Medulla oblongata (tissue), 1 donor: ENCODE data around the gene ANK2.

Experiments used
- DNase-seq: peaks from one replicate; pipeline ENCODE4 v3.0.0-alpha.2; 2015; ENCODE audit errors: extremely low spot score

ANK2 gene

DNA sequence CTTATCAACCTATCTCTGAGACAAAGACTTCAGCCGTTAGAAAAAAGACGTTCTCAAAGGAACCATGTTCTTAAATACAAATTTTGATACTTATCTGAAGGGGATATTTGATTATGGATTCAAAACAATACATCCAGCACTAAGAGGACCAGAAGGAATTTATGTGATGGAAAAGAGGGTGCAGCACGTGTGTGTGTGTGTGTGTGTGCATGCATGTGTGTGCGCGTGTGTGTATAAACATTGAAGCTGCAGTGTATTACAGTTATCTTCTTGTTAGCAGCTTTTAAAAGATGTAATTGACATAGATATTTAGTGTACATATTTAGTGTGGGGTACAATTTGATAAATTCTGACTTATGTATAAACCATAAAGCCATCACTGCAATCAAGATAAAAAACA is 44.9 kb downstream of the ANK2 start:
- DNase-seq, result no peak

DNA sequence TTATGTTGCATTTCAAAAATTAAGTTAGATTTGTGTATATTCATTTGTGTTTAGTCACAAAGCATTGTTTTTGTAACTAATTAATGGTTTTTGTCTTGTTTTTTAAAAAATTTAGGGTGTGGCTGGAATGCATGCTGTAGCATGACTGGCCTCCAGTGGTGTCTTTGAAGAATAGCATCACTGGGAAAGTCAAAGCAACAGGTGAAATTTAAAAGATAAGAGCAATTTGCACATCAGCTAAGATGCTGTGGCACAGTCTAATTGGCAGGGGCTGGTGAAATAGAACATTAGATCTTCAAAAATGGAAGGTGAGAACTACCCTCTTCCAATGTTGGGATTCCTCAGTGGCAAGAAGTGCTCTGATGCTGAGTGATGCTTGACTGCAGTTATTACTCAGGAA is 45.3 kb downstream of the ANK2 start:
- DNase-seq, result peak; percentile 60

DNA sequence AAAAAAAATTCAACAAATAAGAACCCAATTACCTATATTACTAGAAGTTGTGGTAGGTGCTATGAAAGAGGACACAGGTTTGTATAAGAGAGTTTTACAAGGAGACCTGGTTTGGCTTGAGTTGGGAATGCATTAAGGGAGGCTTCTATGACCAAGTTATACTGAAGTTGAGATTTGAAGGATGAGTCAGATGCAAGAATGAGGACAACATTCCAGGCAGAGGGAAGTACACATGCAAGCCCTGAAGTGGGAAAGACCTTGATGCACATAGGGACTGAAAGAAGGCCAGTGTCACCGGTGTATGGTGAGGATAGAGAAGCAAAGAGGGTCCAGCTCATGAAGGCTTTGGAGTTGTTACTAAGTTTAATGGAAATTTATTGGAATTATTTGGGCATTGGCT is 52.2 kb downstream of the ANK2 start:
- no peak for DNase-seq

DNA sequence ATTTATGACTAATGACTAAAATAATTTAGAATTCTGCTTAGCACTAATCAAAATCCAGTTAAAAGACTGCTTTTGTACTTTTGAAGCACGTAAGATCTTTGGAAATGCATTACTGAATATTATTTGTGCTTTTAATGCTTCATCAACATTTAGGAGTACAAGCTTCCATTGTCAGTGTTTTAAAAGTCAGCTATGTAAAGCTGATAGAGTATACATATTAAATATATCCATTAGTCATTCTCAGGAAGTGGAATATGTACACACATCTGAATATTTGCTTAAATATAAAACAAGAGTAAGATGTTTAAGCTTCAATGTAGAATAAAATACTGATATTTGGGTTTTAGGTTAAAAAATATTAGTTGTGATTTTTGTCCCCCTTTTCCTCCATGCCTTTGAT is 54.1 kb downstream of the ANK2 start:
- DNase-seq, result no peak

DNA sequence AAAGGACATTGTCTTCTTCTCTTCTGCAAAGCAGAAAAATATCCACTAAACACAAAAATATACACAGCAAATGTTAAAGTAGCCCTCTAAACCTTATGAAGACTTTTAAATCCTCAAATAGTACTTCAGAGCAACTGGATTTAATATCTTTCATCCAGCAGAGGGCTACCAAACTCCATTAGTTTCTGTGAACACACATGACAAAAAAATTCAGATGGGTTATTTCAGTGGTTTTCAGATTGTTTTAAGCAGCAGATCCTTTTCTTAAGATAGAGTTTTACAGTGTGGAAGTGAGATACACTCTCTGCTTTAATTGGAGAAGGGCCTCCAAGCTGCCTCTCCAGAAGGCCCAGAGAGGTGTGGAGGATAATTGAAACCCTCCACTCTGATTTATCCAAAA is 56.7 kb downstream of the ANK2 start:
- peak; percentile 82 for DNase-seq

DNA sequence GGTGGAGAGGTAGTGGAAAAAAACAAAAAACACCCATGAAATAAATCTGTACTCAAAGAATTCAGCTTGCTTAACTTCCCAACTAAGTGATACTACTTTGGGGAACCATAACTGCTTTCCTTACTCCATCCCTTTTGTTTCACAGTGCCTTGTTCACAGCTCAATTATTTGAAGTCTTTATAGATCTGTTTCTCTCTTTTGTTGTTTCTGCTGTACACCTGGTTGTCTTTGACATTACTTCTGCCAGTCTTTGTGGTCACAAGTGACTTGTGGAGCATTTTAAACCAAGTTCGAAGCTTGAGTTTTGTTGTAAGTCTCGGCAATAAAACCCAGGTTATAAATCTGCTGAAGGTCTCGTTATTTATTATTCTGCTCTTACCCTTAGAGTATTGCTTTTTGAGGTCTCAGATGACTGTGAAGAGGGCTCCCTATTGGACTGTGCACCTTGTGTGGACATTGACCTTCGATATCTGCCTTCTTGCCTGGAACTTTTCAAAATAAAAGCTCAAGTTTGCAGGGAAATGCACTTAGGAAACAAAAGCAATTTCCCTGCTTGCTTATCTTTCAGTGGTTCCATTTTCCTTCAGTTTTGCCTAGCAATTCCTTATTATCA is 59.8 kb downstream of the ANK2 start:
- DNase-seq, result no peak

DNA sequence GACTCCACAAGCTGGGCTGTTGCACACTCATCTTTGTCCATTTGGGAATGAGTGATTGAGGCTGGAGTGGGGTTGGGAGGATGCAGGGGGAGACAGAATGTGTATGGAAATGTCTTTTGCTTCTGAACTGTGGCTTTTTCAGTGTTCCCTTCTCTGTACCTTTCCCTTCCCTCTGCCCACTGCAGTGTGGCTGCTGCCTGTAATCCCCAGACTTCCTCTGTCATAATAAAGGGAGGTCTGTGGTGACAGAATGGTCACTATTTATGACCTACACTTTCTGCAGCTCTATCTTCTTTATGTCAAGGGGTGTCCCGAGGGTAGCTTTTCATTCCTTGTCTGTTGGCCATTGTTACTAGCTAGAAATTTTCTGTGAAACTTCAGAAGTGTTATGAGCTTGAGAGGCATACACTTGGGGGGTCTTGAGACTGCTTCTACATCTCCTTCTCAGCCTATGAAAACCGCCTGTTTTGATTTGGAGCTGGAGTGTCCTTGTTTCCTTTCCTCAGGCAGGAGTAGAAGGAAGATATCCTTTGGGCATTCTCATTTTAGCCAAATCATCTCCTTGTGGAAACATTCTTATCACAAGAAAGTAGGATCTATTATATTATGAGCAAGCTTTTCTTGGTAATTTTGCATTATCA is 63.0 kb downstream of the ANK2 start:
- no peak for DNase-seq

DNA sequence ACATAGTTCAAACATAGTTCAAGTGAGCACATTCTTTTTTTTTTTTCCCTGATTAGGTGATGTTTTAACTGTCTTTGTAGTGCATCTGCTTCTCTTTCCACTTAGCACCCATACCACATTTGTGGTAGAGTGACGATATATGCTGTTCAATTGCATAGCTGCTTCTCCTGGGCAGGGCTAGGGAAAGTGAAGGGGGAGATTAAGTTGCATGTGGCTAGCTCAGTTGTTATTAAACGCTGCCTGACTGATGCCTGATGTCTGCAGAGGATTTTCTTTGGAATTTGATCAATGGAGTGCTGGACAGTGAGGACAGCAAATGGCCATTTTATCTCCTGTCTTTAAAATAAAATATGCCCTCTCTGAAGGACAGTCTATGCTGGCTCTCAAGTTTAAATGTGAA is 63.7 kb downstream of the ANK2 start:
- DNase-seq, result no peak

DNA sequence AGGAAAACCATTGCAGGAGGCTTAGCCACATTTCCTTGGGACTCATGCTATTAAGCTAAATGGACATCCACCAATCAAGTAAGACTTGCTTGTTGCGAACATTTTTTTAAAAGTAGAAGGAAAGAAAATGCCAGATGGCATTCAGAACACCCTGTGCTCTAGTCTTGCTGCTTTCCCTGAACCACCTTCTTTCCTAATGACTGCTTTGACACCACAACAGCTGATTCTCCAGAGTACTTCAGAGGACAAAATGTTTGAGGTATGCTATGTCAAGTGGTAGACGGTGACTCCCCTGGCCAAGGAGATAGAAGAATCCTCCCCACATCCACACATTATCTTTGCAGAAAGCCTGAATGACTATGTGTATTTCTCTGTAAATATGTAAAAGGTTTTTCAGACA is 65.4 kb downstream of the ANK2 start:
- no peak for DNase-seq

DNA sequence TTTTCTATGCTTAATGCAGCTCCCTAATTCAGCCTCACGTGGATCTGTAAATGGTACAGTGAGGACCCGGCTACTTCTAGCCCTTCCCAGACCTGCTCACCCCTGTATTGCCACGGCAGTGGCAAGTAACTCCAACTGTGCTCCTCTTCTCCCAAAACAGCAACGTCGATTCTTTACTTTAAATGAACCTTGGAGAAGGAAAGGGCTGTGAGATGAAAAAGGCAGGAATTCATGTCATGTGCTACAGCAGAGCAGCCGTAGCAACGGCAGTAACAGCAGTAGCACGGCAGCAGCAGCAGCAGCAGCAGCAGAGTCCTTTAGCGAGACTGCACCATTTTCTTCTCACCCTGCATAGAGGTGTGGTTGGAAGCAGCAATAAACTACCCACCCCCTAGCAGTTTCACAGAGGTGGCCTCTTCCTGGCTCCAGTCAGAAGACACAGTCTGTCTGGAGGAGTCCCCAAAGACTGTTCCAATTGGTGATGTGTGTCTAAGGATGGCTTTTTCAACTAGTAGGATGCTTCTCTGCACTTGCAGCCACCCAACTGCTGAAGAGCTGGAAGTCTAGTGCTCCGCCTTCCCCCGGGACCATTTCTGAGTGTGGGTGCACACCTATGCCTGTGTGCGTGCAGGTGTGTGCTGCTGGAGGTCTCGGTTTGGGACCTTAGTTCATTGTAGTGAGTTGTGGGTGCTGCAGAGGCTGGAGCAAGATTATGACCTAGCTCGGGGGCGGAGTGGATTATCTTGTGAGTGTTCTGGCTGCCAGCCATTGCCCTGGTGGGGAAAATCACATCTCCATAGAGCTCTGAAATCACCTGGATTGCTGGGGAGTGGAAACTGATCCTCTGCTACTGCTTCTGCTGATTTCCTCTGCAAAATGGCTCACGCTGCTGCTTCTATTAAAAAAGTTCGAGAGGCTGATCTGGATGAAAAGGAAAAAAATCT is 67.2 kb downstream of the ANK2 start:
- DNase-seq, result peak; percentile 30

DNA sequence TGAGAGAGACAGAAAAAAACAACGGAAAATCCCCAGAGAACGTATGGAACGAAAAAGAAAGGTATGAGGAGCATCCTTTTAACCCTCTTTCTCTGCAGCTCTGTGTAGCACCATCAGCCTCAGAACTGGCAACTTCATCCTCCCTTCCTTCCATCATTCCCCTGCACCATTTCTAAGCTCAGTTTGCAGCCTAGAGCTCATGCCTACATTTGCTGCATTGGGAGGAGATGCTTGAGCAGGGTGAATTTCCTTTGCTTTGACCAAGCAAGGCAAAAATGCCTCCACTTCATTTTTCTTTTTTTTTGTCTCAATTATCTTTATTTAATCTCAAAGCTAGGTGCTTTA is 67.9 kb downstream of the ANK2 start:
- no peak for DNase-seq

DNA sequence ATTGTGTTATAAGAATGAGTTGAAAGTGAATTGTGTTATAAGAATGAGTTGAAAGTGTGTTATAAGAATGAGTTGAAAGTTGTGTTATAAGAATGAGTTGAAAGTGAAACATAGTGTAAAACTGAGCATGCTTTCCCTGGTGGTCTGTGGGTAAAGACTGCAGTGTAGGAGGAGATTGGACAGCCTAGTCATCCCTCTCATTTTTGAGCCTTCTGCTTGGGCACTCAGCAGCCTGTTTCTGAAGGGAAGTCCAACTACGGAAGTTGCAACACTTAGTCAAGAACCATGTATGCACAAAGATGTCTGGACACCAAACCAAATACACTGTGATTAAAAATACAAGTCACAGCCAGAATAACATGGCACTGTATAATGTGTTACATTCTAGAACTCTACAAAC is 72.6 kb downstream of the ANK2 start:
- no peak for DNase-seq

DNA sequence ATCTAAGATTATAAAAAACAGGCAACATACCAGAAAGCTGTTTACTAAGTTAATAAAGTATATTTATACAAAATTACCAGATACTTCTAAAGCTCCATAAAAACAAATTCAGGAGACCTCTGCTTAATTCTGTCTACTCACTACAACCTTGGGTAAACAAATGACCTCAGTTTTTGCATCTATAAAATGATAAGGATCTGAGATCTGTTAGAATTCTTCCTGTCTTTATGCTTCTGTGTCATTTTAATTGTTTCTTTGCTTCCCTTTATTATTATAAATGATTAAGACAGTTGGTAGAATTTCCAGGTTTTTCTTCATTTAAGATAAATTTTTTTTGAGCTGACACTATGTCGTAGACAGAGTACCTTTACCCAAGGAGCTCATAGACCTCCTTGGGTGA is 76.0 kb downstream of the ANK2 start:
- no peak for DNase-seq

DNA sequence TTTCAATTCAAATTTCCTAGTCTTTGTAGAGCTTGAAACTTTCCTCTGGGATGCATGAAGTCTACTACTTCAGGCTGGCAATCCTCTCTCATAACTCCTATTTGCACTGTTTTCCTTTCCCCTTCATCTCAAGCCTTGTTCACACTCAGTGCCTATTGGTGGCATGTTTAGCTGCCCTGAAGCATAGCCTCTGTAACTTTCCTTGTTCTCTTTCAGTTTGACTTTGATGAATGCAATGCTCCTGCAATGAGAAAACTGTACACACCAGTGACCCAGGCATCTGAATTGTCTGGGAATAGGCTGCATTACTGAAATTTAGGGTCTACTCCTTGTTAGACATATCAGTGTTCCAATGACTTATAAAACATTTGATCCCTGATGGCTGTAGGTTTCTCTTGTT is 81.7 kb downstream of the ANK2 start:
- peak; percentile 24 for DNase-seq

DNA sequence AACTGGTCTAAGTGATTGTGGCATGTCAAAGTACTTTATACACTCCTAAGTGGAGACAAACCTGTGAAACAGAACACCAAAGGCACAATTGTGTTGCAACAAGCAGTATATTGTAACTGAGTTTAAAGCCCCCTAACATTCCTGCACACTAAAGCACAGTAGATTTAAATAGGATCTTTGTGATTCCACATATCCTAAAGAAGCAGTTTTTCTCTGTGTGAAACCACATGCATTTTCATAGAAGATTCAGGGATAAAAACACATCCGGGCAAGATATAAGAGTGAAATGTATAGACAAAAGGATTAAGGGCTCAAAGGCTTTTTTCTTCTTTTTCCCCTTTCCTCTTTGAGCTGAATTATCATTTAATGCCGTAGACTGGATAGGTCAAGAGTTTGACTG is 82.2 kb downstream of the ANK2 start:
- DNase-seq, result no peak

DNA sequence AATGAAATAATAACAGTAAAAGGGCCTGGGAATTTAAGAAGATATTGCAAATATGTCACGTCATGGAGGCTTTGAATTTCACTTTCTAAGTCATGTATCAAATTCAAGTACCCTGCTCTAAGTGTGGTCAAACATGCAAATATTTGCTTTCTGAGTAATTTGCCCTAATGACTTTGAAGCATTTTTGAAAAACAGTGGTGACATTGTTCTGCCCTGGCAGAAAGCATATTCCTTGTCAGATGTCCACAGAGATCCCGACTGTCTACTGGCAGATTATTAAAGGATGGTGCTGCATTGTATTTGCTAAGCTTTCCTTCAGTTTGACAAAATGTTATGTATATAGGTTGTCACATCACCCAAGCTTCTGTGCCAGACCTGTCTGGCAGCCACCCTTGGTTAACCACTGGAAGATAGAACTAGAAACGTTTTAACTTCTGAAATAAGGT is 92.5 kb downstream of the ANK2 start:
- DNase-seq, result peak; percentile 73

DNA sequence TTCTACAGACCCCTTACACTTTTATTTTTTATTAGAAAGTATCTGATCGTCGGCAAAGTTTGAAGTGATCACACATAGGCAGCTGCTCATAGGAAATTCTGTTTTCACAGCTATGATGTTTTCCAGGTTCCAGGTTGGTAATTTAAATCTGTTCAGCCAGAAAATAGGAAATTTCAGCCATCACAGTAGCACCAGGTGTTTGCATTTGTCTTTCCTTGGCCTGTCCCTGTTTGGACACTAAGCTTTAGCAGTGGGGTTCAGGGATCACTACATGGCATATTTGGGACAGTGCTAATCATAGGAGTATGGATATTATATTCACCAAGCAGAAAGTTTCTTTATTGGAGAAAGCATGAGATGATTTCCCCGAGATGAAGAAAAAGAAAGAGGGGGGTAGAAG is 92.9 kb downstream of the ANK2 start:
- no peak for DNase-seq

DNA sequence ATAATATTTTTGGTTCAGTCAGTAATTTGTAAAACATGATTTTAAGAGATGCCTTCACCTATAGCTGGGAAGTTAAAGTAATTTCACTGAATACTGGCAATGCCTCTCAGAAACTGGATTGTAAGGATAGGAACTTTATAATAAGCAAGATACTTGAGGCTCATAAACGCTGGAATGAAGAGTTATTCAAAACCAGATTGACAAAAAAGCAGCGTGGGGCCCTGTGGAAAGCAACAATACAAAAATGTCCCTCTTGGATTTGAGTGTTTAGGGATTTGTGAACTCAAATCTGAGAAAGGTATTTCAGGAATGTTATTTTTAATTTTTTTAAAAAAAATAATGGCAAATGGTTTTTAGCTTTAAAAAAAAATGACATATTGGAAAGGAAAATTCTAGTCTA is 94.6 kb downstream of the ANK2 start:
- no peak for DNase-seq

DNA sequence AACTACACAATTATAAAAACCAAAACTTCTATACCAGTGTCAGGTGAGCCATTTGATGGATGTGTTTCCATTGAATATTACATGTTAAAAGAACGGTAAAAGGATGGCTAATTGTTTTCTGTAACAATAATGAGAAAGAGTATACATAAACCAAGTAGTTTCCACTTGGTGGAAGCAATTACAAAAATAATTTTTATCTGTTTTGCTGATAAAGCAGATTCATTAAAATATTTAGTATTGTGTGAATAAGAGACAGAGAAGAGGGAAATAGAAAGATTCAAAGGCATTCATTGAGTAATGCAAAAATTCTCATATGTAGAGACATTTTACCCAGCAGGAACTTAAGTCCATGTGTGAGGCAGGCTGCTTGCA is 95.7 kb downstream of the ANK2 start:
- DNase-seq, result no peak

DNA sequence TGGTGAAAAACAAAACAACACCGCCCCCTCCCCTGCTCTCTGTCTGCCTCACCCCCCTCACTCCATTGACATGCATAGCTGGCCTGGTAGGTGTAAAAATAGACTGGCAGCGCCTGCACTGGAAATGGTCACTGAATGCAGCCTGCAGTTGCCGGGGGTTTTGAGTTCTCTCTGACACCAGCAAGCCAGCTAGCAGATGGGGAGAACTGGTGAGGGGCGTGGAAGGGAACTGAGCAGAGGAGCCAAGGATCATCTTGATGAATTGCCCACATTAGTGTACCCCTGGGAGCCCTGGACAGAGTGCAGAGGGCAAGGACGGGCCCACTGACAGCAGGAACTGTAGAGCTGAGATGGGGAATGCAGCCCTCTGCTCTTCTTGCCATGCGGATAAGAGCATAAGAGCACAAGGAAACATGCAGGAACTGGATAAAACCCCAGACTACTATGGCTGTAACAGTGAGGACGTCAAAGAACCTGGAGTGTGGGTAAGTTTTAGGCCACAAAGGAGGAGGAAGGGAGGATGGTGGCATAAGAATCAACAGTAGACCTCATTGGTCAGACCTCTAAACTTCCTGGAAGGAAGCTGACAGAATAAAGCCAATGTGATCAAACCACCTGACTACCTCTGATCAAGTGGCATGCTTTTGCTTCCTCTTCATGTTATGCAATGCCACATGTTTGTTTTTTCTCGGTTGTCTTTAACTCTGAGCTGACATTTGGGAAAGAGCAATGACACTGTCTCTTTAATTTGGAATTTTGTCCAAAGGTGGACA is 96.3 kb downstream of the ANK2 start:
- DNase-seq, result no peak

DNA sequence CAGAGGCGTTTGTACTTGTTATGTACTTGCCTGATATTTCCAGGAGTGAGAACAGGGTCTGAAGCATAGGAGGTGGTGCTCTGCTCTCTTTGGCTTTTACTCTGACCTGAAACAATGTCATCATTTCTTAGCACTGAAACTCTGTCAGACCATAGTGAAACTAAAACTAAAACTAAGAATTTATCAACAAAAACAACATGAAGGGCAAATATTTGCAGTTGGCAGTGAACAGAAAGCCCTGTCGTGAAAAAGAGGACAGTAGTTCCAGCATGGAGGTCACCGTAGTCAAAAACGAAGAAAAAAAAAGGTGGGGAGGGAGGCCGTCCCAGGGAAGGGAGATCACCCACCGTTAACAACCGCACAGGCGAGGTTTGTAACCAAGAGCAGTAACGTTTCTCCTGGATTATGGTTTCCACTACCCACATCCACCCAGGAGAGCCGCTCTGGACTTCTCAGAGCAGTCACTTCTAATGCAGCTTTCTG is 97.5 kb downstream of the ANK2 start:
- no peak for DNase-seq

DNA sequence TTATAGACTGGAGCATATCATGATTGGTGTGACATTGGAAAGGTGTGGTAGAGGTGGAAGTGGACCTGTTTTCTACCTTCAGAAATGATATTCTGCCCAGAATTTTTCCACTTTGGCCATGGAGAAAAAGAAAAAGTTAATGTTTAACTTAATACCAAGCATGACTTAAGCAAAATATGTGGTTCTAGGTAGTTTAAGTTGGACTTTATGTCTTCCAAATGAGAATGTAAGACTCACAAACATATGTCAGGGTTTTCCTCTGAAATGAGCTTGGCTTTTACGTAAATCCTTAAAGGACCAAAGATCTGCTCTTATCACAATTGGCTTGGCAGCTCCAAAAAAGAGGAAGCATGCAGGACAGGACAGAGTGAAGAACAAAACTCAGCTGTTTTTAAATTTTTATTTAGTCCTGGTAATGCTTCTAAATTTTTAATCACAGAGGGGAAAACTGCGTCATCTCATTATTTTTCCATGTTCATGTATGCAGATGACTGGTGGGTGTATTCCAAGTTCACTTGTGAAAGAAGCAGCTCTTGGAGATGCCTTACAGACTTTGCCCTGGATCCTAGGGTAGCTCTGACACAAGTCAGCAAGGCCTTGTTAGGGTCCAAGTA is 98.2 kb downstream of the ANK2 start:
- no peak for DNase-seq
